GM19035 (cell line): ENCODE results near the gene SYT3.

ENCODE experiments used
- ATAC-seq: cut with Tn5 transposase; IDR thresholded peaks from one replicate; pipeline ENCODE4 v1.9.1; 2021; ENCODE audit not compliant: unreplicated experiment

Gene SYT3, protein sequence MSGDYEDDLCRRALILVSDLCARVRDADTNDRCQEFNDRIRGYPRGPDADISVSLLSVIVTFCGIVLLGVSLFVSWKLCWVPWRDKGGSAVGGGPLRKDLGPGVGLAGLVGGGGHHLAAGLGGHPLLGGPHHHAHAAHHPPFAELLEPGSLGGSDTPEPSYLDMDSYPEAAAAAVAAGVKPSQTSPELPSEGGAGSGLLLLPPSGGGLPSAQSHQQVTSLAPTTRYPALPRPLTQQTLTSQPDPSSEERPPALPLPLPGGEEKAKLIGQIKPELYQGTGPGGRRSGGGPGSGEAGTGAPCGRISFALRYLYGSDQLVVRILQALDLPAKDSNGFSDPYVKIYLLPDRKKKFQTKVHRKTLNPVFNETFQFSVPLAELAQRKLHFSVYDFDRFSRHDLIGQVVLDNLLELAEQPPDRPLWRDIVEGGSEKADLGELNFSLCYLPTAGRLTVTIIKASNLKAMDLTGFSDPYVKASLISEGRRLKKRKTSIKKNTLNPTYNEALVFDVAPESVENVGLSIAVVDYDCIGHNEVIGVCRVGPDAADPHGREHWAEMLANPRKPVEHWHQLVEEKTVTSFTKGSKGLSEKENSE

DNA sequence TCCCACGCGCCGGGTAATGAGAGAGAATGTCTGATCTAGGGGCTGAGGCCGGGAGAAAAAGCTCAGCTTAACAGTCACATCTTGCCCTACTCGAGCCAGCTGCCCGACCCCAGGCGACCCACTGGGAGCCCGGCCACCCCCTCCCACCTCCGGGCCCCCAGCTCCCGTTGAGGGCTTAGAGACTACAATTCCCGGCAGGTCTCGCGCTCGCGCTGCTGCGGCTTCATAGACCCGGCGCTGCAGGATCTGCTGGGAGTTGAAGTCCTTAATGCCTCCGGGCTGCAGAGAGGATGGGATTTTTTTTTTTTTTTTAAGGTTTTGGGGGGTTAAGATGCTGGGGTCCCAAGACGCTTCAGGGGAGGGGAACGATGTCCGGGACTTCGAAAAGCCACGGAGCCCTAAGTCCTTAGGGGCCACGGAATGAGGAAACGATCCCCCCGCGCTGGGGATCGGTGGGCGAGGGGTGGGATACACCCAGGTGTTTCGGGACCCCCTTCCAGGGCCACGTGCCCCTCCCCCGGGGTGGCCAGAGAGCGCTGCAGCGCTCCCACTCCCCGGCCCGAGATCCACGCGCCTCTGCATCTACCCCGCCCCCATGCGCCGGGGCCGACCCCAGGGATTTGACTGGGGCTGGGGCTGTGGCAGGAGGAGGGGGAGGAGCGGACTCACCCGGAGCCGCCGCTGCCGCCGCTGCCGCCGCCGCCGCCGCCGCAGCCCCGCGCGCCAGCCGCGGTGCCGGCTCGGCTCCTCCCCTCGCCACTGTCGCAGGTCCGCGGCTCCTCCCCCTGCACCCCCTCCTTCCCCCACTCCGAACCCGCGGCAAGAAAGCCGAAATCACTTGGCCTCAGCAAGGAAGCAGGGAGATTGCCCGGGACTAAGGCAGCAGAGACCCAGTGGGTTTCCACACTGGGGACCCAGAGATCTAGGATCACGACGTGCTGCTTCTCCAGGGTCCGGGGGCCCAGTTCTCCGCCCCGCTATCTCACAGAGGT, at the start of gene SYT3:
SYT3 (minus strand) TSS at position 761 of the 992 bp plus-strand sequence. CDS start 2,470 bp downstream, outside the sequence.
- no peak for ATAC-seq

DNA sequence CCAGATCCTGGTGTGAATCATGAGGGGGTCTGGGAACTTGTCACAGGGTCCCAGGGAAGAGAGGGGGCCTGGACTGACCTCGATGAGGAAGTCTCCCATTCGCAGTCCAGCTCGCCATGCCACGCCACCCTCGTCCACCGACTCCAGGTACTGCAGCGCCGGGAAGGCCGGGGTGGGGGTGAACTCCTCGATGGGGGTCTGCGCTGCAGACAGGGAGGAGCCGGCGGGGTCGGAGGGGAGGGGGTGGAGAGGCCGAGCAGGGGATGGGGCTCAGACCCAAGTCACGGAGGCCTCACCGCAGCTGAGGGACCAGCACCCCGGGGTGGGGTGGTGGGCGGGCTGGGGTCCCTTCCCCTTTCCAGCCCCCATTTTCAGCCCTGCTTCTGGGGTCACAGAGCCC, 49.1 kb upstream of the SYT3 start:
- ATAC-seq = no peak

DNA sequence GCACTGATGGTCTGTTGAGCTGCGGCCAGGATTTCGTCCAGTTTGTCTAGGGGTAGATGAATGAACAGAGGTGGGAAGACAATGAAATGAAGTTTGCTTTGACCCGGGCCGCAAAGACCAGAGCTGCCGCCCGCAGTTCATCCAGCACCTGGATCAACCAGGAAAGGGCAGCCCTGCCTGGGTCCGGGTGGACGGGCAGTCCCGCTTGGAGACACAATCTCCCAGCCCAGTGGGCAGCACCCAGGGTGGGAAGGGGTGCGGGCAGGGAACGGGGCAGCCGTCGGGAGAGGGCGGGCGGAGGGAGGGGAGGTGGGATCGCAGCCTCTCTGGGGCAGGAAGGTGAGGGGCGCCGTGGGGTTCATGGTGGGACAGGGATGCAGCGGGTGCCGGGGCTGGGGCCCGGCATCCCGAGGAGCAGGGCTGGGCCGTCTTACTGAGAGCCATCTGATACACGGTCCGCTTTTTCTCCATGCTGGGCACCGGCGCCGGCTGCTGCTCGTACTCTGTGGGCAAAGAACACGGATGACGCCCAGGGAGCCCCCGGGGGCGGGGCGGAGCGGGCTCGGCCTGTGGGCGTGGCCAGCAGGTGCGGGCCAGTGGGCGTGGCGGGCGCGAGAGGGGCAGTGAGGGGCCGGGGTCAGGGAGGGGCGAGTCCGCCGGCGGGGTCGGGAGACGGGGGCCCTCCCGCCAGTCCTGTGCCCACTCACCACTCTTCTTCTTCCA, 46.8 kb upstream of the SYT3 start:
- no peak for ATAC-seq

DNA sequence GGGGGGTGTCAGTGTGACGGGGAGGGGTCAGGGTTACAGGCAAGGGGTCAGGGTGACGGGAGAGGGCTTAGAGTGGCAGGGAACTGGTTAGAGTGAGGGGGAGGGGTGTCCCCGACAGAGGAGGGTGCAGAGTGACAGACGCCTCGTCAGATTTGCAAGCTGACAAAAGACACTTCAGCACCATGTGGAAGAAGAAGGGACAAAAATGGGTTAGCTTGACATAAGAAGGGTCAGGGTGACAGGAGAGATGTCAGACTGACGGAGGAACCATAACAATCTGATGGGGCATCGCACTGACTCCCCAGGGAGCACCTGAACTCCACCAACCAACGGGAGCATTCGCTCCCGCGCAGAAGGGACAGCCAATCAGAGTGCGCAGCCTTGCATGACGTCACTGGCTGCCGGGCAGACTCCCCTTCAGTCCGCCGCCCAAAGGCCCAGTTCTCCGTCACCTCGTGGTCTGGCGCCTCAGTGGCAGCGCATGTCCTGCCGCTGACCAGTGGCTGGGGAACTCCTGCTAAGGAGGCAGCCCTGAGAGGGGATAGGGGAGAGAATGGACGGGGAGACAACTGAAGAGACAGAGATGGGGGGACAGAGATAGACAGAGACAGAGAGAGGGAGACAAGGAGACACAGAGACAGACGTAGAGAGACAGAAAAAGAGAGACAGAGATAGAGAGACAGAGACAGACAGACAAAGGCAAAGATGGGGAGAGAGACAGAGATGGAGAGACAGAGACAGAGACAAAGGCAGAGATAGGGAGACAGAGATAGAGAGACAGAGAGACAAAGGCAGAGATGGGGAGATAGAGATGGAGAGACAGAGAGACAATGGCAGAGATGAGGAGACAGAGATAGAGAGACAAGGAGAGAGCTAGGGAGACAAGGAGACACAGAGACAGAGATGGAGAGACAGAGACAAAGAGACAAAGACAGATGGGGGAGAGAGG, 39.8 kb upstream of the SYT3 start:
- no peak for ATAC-seq

DNA sequence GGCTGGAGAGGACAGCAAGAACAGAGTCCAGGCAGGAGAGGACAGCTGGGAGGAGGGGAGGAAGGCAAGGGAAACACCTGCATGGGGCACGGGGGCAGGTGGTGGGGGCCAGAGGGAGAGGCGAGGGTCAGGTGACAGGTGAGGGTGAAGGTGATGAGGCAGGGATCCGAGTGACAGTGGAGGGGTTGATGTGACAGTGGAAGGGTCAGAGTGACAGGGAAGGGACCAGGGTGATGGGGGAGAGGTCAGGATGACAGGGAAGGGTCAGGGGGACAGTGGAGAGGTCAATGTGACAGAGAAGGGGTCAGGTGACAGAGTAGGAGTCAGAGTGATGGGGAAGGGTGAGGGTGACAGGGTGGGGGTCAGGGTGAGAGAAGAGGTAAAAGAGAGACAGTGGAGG, 38.6 kb upstream of the SYT3 start:
- ATAC-seq = no peak

DNA sequence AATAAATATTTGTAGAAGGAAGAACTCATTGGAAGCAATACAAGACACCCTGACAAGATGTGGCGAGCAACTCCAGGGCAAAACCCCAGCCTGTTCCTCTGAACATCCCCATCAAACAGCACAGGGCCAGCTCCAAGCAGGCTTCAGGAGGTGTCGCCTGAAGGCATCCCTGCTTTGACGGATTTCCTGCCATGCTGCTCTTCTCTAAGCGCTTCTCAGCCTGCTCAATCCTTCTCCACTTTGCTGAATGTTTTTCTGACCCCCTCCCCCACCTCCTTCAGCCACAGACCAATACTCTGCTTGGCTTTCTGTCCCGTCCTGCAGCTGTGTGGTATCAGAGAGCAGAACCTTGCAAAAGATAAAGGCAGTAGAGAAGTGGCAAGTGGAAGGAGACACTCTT, 38.0 kb upstream of the SYT3 start:
- ATAC-seq = no peak

DNA sequence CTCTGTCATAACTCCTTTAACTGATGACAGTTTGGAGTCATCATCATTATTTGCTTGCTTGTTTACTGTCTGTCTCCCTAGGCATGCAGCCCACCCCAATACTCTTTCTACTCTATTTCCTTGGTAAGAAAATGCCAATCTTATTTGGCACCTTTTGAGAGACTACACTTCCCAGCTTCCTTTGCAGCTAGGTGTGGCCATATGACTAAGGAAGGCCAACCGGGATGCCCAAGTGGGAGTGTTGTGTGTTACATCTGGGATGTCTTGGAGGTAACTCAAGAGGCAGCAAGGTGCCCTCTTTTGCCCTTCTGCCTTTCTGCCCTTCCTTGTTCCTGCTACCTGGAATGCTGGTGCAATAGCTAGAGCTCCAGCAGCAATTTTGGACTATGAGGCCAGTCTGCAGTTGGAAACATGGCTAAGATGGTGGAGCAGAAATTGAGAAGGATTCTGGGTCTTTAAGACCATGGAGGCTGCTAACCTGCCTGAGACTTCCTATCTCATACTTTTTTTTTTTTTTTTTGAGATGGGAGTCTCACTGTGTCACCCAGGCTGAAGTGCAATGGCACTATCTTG, 37.0 kb upstream of the SYT3 start:
- no peak for ATAC-seq

DNA sequence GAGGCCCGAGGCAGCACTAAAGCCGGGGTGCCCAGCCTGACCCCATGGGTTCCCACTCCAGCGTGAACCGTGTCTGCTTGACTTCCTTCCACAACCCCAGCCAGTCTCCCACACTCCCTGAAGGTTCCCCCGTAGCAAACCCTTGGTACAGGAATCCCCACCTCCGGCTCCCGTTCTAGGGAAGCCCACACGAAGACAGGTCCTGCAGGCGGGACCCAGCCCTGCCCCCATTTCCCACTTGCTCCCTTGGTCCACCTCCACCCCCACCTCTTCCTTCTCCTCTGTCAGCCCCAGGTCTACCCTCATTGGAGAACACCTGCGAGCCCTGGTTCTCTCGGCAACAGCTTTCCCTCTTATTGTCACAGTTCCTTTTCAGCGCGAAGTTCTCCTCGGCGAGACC, 33.4 kb upstream of the SYT3 start:
- ATAC-seq = no peak

DNA sequence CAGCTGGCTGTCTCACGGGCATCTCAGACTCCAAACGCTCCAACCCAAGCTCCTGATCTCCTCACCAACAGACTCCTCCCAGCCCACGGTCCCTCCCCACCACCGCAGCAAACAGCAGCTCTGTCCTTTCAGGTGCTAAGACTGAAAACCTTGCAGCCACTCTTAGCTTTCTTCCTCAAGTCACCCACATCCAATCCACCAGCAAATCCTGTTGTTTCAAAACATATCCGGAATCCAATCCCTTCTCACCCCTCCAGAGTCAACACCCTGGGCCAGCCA, 30.4 kb upstream of the SYT3 start:
- no peak for ATAC-seq

DNA sequence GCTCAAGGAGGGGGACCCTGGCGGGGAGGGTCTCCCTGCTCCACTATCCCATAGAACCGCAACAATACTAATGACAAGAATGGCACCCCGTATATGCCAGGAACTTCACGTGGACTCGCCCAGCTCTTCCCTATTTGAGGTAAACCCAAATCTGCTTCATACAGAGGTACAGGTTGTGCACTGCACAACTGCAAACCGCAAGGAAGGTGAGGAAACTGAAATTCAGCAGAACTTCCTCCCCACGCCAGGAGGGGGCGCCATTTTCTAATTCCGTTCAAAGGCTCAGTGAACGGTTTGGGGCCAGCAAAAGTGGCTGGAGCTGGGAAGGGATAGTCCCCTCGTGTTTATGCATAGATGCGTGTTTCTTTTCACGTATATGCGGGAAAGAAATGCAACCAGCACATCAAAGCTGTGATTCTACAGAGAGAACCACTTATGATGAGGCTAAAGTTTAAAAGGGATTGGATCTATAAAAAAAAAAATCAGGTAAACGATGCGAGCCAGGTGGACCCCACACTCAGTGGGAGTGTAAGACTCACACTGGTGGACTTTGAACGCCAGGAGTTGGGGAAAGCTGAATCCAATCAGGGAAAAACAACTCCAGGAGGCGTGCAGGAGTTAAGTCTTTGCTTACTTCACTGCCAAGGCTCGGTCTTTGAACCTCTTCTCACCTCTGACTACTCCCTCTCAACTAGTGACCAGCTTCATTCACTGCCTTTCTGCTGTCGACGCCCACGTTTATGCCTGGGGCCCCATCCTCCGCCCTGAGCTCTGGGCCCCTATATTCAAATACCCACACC, 29.8 kb upstream of the SYT3 start:
- no peak for ATAC-seq

DNA sequence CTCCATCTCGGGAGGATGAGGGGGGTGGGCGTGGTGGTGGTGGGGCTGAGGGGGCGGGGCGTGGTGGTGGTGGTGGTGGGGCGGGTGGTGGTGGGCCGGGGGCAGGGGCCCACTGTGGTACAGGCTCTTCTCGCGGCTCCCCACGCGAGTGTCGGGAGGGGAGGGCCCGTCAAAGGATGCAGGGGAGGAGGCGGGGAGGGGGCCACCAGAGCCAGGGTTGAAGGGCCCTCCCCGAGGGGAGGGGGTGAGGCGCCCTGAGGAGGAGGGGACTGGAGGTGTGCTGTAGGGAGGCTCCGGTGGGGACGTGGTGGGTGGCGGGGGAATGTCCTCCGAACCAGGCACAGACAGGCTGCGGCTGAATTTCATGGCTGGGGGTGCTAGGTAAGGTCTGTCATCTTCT, 29.2 kb upstream of the SYT3 start:
- ATAC-seq = no peak

DNA sequence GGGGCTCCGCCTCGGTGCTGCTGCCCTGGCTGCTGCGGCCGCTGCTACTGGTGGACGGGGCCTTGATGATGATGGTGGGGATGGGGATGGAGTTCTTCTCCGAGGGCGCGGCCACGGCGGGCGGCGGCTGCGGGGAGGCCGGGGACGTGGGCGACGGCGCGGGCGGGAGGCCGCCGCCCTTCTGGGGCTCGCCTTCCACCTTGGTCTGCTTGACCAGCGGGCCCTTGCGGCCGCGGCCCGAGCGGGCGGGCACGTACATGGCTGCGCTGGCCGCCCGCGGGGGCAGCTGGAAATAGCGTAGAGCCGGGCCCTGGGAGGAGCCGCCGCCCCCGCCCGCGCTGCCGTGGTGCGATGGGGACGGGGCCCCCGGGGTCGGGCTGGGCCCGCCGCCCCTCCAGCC, 28.7 kb upstream of the SYT3 start:
- ATAC-seq = no peak

DNA sequence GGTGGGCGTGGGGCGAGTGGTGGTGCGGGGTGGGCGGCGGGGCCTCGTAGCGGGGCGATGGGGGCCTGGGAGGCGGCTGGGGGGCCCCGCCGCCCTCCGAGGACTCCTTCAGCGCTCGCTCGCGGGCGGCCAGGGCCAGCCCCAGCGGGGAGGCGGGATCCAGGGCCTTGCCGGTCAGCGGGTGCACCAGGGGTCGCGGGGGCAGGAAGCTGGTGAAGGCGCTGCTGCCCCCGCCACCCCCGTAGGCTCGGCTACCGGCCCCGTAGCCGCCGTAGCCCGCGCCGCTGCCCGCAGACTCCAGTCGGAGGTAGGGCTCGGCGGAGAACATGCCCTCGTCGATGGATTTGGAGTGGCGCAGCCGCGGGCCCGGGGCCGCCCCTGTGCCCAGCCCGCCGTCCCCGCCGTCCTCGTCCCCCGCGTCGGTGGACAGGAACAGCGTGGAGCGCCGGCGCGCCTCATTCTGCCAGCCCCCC, 28.1 kb upstream of the SYT3 start:
- no peak for ATAC-seq

DNA sequence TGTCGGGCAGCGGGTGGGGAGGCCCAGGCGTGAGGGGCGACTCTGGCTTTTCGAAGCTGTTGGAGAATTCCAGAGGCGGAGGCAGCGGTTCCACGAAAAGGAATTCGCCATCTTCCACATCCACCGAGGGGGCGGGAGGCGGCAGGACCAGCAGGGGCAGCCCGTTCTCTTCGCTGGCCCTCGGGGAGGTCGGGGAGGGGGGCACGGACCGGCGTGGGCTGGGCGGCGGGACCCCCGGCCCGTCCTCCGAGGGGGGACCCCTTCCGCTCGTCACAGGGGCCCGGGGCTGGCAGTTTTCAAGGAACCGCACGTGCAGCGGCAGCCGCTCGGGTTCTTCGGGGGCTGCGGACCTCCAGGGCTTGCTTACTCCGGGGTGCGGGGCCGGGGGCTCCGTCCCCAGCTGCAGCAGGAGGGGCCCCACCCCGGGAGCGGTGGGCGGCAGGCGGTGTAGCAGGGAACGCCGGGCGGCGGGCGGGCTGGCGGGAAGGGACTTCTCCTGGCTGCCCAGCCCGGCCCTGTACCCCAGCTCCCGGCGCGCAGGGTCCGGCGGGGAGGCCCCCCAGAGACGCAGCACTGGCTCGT, 27.6 kb upstream of the SYT3 start:
- no peak for ATAC-seq

DNA sequence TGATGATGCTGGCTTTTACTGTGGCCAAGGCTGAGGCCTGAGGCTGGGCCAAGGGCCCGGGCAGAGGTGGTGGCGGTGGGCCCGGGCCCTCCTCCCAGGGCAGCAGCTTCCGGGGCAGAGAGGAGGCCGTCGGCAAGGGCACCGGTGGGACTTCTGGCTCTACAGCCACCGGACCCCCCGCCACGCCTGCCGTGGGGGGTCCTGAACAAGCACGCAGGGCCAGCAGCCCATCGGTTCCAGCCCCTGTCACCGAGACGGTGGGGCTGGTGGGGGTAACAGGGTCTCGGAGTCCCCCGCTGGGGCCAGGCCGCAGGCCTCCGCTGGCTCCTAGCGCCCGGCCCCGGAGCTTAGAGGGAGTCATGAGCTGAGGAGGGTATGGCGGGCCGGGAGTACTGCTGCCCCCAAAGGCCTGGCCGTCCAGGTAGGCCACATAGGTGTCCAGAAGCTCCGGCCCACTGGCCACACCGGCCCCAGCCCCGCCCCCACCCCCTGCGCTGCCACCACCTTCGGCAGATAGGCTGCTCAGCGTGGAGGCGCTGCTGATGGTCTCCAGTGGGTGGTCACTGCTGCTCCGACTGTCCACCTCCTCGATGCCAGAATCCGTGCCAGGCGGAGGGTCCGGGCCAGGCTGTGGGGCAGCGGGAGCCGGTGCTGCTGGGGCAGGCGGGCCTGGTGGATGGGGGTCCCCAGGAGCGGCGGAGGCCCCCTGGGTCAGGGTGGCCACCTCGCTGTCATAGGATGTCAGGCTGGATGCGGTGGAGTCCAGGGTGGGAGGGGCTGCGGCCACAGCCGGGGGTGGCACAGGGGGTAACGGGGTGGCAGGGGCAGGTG, 26.9 kb upstream of the SYT3 start:
- ATAC-seq = no peak

DNA sequence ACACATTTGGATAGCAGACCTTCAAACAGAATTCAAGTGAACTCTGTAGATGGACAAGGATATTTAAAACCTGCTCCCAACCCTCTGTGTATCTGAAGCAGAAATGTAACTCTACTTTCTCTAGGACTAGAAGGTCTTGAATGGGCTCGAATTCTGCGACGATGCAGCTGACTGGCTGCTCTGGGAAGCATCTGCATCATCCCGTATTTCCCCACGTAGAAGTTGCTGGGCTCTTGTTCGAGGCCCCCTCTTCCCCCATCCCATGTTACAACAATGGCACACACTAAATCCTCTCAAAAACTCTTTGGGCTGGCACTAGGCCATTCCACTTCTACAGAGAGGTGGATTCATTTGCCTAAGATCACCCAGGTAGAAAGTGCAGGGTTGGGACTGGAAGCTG, 24.5 kb upstream of the SYT3 start:
- ATAC-seq = no peak

DNA sequence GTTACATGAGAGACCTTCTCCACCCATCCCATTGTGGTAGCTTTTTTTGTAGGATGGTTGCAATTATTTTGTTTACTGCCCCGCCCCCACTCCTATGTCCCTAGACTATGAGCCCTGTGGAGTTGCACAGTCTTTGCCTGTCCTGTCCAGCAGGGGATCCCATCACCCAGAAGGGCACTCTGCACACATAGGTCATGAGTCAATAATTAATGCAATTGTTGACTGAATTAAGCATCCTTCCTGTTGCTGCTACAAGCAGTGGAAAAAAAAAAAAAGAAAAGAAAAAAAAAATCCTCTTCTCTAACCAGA, 23.8 kb upstream of the SYT3 start:
- ATAC-seq = no peak
